ENCODE data around the gene GOLGA6B.

The GOLGA6B gene

DNA sequence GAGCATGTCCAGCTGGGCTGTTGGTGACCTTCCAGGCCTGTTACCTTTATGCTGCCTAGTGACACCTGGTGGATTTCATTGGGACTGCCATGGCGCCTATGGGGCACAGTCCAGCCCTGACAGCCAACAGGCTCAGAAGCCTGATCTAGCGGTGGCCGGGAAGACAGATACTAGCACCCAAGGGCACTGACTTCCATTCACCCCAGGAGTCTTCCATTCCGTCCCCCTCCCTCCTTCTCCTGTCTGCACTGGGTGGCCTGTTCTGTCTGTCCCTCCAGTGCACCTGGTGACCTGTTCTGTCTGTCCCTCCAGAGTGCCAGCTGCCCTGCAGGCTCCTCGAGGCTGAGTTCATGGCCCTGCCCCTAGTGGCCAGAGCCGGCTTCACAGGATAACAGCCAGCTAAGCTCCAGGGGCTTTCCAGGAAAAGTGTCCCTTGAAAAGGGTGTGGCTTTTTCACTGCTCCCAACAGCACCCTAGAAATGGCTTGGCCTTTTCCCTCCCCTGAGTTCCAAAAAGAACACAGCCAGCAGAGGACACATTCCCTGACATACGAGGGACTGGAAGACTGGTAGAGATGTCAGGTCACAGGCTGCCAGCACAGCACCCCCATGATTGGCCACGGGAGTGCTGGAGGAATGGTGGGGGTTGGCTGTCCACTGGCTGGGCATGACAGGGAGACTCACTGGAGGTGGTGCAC is 16.3 kb downstream of the GOLGA6B start (continued):
- TF ChIP-seq ZNF501 (tag by site-specific recombination; IDR thresholded peaks at IDR 0.05) = 0 out of 2 replicates have a peak, but pooled peaks have one; percentile 45
- TF ChIP-seq ZIC2 (tag by site-specific recombination; IDR thresholded peaks at IDR 0.05) = 0 out of 2 replicates have a peak, but pooled peaks have one; percentile 21
- 0 out of 2 replicates have a peak, but pooled peaks have one; percentile 13 for TF ChIP-seq SCRT1 (tag by site-specific recombination; IDR thresholded peaks at IDR 0.05; ENCODE audit: borderline replicate concordance)
- TF ChIP-seq ZNF600 (tag by site-specific recombination; IDR thresholded peaks at IDR 0.05) = peak; percentile 88
- peak; percentile 45; the same call in 1 of the 2 replicates for TF ChIP-seq GLIS2 (tag by site-specific recombination; IDR thresholded peaks at IDR 0.05)
- TF ChIP-seq IKZF3 (tag by site-specific recombination; IDR thresholded peaks at IDR 0.05) = peak; percentile 73; the same call in 1 of the 2 replicates
- TF ChIP-seq PATZ1 (tag by site-specific recombination; IDR thresholded peaks at IDR 0.05) = 0 out of 2 replicates have a peak, but pooled peaks have one; percentile 21
- peak; percentile 77 for TF ChIP-seq ZBTB17 (tag by site-specific recombination; IDR thresholded peaks at IDR 0.05)

DNA sequence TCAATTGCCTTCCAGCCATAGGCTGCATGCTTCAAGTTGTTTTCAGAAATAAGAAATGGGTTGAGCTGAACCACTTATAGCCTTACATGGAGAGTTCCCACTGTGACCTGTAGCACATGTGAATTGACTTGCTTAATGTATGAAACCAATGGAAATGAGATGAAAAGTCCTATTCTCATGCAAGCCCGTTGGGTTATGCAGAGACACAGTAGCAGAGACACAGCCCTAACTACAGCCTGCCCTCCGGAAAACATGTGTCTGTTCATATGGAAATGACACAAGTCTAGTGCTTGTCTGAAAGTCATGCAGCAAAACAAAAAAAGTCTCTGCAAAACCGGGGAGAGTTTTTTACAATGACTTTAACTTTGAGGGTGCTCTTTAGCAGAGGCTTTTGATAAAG is 17.0 kb downstream of the GOLGA6B start:
- Histone ChIP-seq H3K36me3 (ENCODE audit: control insufficient read depth in 2 of 2, insufficient read depth in 1 of 2, low read length in 2 of 2) (no peaks in the 10 kb centered on the region), H3K4me1 (ENCODE audit: control insufficient read depth, insufficient read depth, low read length) (no peaks in the 10 kb centered on the region), H3K27ac (ENCODE audit: extremely low read depth, low read depth, low read length) (no peak overlapping the region), H3K9me3 (ENCODE audit: control insufficient read depth, insufficient read depth, low read depth, low read length) (no peaks in the 10 kb centered on the region), H3K4me3 (ENCODE audit: low read depth, low read length) (no peak overlapping the region)
- CTCF ChIA-PET = interaction anchor here (0.5 to 4.8 kb wide), 23 partner anchors 10 to 841 kb away, joined by 3 to 41 read pairs (median 4); partner anchors contain the start of genes BBS4 and HIGD2B
- TF ChIP-seq ZSCAN16 (tag by site-specific recombination; IDR thresholded peaks at IDR 0.05) (no peak), ZNF148 (tag by site-specific recombination; IDR thresholded peaks at IDR 0.05; ENCODE audit: borderline replicate concordance) (no peak), ZNF658 (tag by site-specific recombination; IDR thresholded peaks at IDR 0.05) (no peak), ZNF26 (tag by site-specific recombination; IDR thresholded peaks at IDR 0.05) (no peak), ZNF292 (tag by site-specific recombination; IDR thresholded peaks at IDR 0.05; ENCODE audit: borderline replicate concordance, low read depth) (no peak), ZNF600 (tag by site-specific recombination; IDR thresholded peaks at IDR 0.05) (no peak), ZFP41 (tag by site-specific recombination; IDR thresholded peaks at IDR 0.05; ENCODE audit: borderline replicate concordance) (no peak), SP7 (tag by site-specific recombination; IDR thresholded peaks at IDR 0.05) (no peak), GFI1B (tag by site-specific recombination; IDR thresholded peaks at IDR 0.05) (no peak), ZNF404 (tag by site-specific recombination; IDR thresholded peaks at IDR 0.05) (no peak), ZBTB8A (tag by site-specific recombination; IDR thresholded peaks at IDR 0.05) (no peak), OVOL3 (tag by site-specific recombination; IDR thresholded peaks at IDR 0.05) (no peak), ZNF639 (tag by site-specific recombination; IDR thresholded peaks at IDR 0.05) (no peak), ZBTB26 (tag by site-specific recombination; optimal IDR thresholded peaks at IDR 0.05) (no peak), ZNF521 (tag by site-specific recombination; IDR thresholded peaks at IDR 0.05) (no peak), ZNF114 (tag by site-specific recombination; IDR thresholded peaks at IDR 0.05) (no peak), ZNF302 (tag by site-specific recombination; IDR thresholded peaks at IDR 0.05; ENCODE audit: low read depth) (no peak), ZNF394 (tag by site-specific recombination; IDR thresholded peaks at IDR 0.05; ENCODE audit: borderline replicate concordance) (no peak)
- POLR2A ChIA-PET = interaction anchor here (0.7 to 1.0 kb wide), 3 partner anchors 10 to 296 kb away, joined by 3 read pairs; no protein-coding TSS in a partner anchor

Data from HEK293 (cell line).